HEK293 (cell line): Measurements from ENCODE around the gene PPP2R5E.

Experiments
- CTCF ChIA-PET: fragments of 350-600 bp; formaldehyde crosslinking; extraction: SDS; loops from one replicate; lab custom pipeline; 2021; ENCODE audit warnings: antibody characterized with exemption; lab: Yijun Ruan, JAX
- POLR2A ChIA-PET: fragments of 300-600 bp; formaldehyde crosslinking; extraction: SDS; loops from one replicate; lab custom pipeline; 2020; ENCODE audit warnings: antibody characterized with exemption, inconsistent platforms; lab: Yijun Ruan, JAX
- H3K27ac ChIP-seq: fragments of 200-500 bp; sonication (Bioruptor generic); 2 replicates; pipeline ENCODE4 v1.5.1; 2014; ENCODE audit warnings: low read depth, low read length, control low read depth, inconsistent platforms; ENCODE audit errors: extremely low read depth
- H3K36me3 ChIP-seq, 2 experiments: fragments of 200-500 bp in 1 of 2; sonication (Bioruptor generic) in 1 of 2; 1 replicate in 1 of 2; 2 replicates in 1 of 2; pipeline ENCODE4 v1.5.1; 2014 to 2017; ENCODE audit warnings: inconsistent platforms in 2 of 2, low read length in 2 of 2; ENCODE audit not compliant: control insufficient read depth in 2 of 2, insufficient read depth in 1 of 2
- H3K4me1 ChIP-seq: fragments of 200-500 bp; sonication (Bioruptor generic); 2 replicates; pipeline ENCODE4 v1.5.1; 2014; ENCODE audit warnings: mild to moderate bottlenecking, low read length, inconsistent platforms; ENCODE audit not compliant: control insufficient read depth, insufficient read depth
- H3K4me3 ChIP-seq: 2 replicates; pipeline ENCODE4 v1.5.1; 2011; ENCODE audit warnings: low read depth, mild to moderate bottlenecking, control low read depth, low read length, moderate library complexity
- H3K9me3 ChIP-seq: fragments of 200-500 bp; sonication (Bioruptor generic); 2 replicates; pipeline ENCODE4 v1.5.1; 2014; ENCODE audit warnings: low read depth, low read length, inconsistent platforms; ENCODE audit not compliant: control insufficient read depth, insufficient read depth
- GLI4 ChIP-seq: fragments of 450-650 bp; formaldehyde crosslinking; IDR thresholded peaks from 2 replicates; pipeline ENCODE4 v1.5.1; 2016; ENCODE audit warnings: missing biosample characterization, missing genetic modification characterization
- GLIS2 ChIP-seq: fragments of 450-650 bp; formaldehyde crosslinking; IDR thresholded peaks from 2 replicates; pipeline ENCODE4 v1.5.1; 2016; ENCODE audit warnings: missing biosample characterization, missing genetic modification characterization
- KLF10 ChIP-seq: fragments of 450-650 bp; IDR thresholded peaks from 2 replicates; pipeline ENCODE4 v1.5.1; 2018; ENCODE audit warnings: missing biosample characterization, mild to moderate bottlenecking, missing genetic modification characterization
- KLF8 ChIP-seq: fragments of 450-650 bp; formaldehyde crosslinking; IDR thresholded peaks from 2 replicates; pipeline ENCODE4 v1.5.1; 2016; ENCODE audit warnings: missing biosample characterization, missing genetic modification characterization
- PRDM4 ChIP-seq: fragments of 450-650 bp; formaldehyde crosslinking; IDR thresholded peaks from 2 replicates; pipeline ENCODE4 v1.5.1; 2017; ENCODE audit warnings: missing biosample characterization, missing genetic modification characterization
- REST ChIP-seq: fragments of 450-650 bp; formaldehyde crosslinking; IDR thresholded peaks from 2 replicates; pipeline ENCODE4 v1.5.1; 2016; ENCODE audit warnings: missing biosample characterization, missing genetic modification characterization
- WT1 ChIP-seq: fragments of 450-650 bp; formaldehyde crosslinking; IDR thresholded peaks from 2 replicates; pipeline ENCODE4 v1.5.1; 2016; ENCODE audit warnings: missing biosample characterization, missing genetic modification characterization
- YY1 ChIP-seq: fragments of 450-650 bp; formaldehyde crosslinking; IDR thresholded peaks from 2 replicates; pipeline ENCODE4 v1.5.1; 2018; ENCODE audit warnings: missing biosample characterization, missing genetic modification characterization
- ZBTB1 ChIP-seq: fragments of 450-650 bp; formaldehyde crosslinking; IDR thresholded peaks from 2 replicates; pipeline ENCODE4 v1.5.1; 2016; ENCODE audit warnings: missing biosample characterization, missing genetic modification characterization
- ZNF175 ChIP-seq: fragments of 450-650 bp; formaldehyde crosslinking; IDR thresholded peaks from 2 replicates; pipeline ENCODE4 v1.5.1; 2016; ENCODE audit warnings: missing biosample characterization, missing genetic modification characterization
- ZNF184 ChIP-seq: fragments of 450-650 bp; IDR thresholded peaks from 2 replicates; pipeline ENCODE4 v1.5.1; 2018; ENCODE audit warnings: missing biosample characterization, mild to moderate bottlenecking, missing genetic modification characterization
- ZNF341 ChIP-seq: fragments of 450-650 bp; formaldehyde crosslinking; IDR thresholded peaks from 2 replicates; pipeline ENCODE4; 2016; ENCODE audit warnings: low read depth, missing biosample characterization, missing genetic modification characterization
- ZNF391 ChIP-seq: fragments of 450-650 bp; formaldehyde crosslinking; IDR thresholded peaks from 2 replicates; pipeline ENCODE4 v1.5.1; 2016; ENCODE audit warnings: low read depth, missing biosample characterization, missing genetic modification characterization, borderline replicate concordance
- ZNF48 ChIP-seq: fragments of 450-650 bp; formaldehyde crosslinking; IDR thresholded peaks from 2 replicates; pipeline ENCODE4 v1.5.1; 2016; ENCODE audit warnings: missing biosample characterization, missing genetic modification characterization
- ZNF549 ChIP-seq: fragments of 450-650 bp; IDR thresholded peaks from 2 replicates; pipeline ENCODE4 v1.5.1; 2018; ENCODE audit warnings: missing biosample characterization, missing genetic modification characterization, mild to moderate bottlenecking, inconsistent platforms, moderate library complexity
- ZNF707 ChIP-seq: fragments of 450-650 bp; formaldehyde crosslinking; IDR thresholded peaks from 2 replicates; pipeline ENCODE4 v1.5.1; 2016; ENCODE audit warnings: missing biosample characterization, missing genetic modification characterization
- ZNF777 ChIP-seq: fragments of 450-650 bp; formaldehyde crosslinking; IDR thresholded peaks from 2 replicates; pipeline ENCODE4 v1.5.1; 2017; ENCODE audit warnings: missing biosample characterization, missing genetic modification characterization, borderline replicate concordance
- TF ChIP-seq, protein P1 (sequence below): fragments of 450-650 bp; formaldehyde crosslinking; conservative IDR thresholded peaks from 2 replicates; pipeline ENCODE4 v1.5.1; 2016; ENCODE audit warnings: low read depth, missing biosample characterization, missing genetic modification characterization

The PPP2R5E gene

DNA sequence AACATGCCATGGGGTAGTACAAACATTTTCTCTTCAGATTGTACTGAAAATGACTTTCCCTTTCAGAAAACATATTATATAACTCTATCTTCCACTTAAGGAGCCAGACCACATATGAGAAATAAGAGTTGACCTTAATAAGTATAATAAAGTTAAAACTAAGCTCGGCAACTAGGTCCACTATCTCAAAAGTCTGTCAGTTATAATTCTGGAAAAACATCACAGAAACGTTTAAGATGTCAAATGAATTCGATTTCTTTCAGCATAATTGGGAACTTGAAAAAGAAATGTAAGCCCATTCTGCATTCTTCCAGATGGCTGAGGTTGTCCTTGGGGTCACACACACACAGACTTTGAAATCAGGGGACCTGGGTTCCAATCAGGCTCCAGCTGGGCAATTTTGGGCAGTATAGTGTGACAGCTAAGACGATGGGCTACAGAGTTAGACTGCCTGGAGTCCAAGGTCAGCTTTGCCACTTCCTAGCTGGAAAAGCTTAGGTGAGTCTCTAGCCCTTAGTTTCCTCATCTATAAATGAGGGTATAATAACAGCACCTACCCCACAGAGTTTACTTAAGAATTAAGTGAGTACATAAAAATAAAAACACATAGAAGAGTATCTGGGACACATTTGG is 75.6 kb downstream of the PPP2R5E start:
- ChIA-PET CTCF (no interaction called here), POLR2A (no interaction called here)
- Histone ChIP-seq H3K36me3 (no peaks in the 10 kb centered on the region), H3K27ac (no peak overlapping the region), H3K9me3 (no peaks in the 10 kb centered on the region), H3K4me1 (peaks cover 30% of the 10 kb centered on the region), H3K4me3 (no peak overlapping the region)
- TF ChIP-seq GLI4 (tag by site-specific recombination) (no peak), KLF10 (tag by site-specific recombination) (no peak), ZNF391 (tag by site-specific recombination) (no peak), YY1 (tag by site-specific recombination) (no peak), ZNF549 (tag by site-specific recombination) (no peak), WT1 (tag by site-specific recombination) (no peak), REST (tag by site-specific recombination) (no peak), ZNF48 (tag by site-specific recombination) (no peak), ZNF184 (tag by site-specific recombination) (no peak), ZBTB1 (tag by site-specific recombination) (no peak), ZNF707 (tag by site-specific recombination) (no peak), ZNF341 (tag by site-specific recombination) (no peak)

GRCh38 chr14:63465347-63465746 is 77.8 kb downstream of the PPP2R5E start:
- Histone ChIP-seq H3K36me3 (no peaks in the 10 kb centered on the region), H3K27ac (no peak overlapping the region), H3K9me3 (no peaks in the 10 kb centered on the region), H3K4me3 (no peak overlapping the region), H3K4me1 (peaks cover 13% of the 10 kb centered on the region)
- ChIA-PET CTCF (no interaction called here), POLR2A (interaction anchor here (0.7 kb wide), 1 partner anchor 262 kb away, joined by 5 read pairs; no protein-coding TSS in a partner anchor)
- TF ChIP-seq ZNF777 (tag by site-specific recombination) (no peak), KLF8 (tag by site-specific recombination) (0 out of 2 replicates have a peak, but pooled peaks have one; percentile 1), GLIS2 (no peak), ZNF175 (tag by site-specific recombination) (no peak)

GRCh38 chr14:63460680-63461369 is 82.4 kb downstream of the PPP2R5E start:
- TF ChIP-seq, protein P1, sequence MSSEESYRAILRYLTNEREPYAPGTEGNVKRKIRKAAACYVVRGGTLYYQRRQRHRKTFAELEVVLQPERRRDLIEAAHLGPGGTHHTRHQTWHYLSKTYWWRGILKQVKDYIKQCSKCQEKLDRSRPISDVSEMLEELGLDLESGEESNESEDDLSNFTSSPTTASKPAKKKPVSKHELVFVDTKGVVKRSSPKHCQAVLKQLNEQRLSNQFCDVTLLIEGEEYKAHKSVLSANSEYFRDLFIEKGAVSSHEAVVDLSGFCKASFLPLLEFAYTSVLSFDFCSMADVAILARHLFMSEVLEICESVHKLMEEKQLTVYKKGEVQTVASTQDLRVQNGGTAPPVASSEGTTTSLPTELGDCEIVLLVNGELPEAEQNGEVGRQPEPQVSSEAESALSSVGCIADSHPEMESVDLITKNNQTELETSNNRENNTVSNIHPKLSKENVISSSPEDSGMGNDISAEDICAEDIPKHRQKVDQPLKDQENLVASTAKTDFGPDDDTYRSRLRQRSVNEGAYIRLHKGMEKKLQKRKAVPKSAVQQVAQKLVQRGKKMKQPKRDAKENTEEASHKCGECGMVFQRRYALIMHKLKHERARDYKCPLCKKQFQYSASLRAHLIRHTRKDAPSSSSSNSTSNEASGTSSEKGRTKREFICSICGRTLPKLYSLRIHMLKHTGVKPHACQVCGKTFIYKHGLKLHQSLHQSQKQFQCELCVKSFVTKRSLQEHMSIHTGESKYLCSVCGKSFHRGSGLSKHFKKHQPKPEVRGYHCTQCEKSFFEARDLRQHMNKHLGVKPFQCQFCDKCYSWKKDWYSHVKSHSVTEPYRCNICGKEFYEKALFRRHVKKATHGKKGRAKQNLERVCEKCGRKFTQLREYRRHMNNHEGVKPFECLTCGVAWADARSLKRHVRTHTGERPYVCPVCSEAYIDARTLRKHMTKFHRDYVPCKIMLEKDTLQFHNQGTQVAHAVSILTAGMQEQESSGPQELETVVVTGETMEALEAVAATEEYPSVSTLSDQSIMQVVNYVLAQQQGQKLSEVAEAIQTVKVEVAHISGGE (tag by site-specific recombination) = no peak
- TF ChIP-seq PRDM4 (tag by site-specific recombination) = no peak
- POLR2A ChIA-PET = no interaction called here

More at GRCh38 chr14:63460680-63461369, 82.4 kb downstream of the PPP2R5E start:
- Histone ChIP-seq H3K36me3 (no peaks in the 10 kb centered on the region), H3K4me1 (0 out of 2 replicates have a peak, but pooled peaks cover 3% of the 10 kb centered on the region), H3K9me3 (no peaks in the 10 kb centered on the region), H3K4me3 (no peak overlapping the region), H3K27ac (no peak overlapping the region)
- CTCF ChIA-PET = no interaction called here
